HL-60 (cell line): ENCODE measurements around the gene USP10.

Experiments
- DNase-seq, 2 experiments: peaks; one replicate each; pipeline ENCODE4 v3.0.0-alpha.2; 2010 to 2020; ENCODE audit warnings: low read depth in 1 of 2, low spot score in 1 of 2
- H3K27ac ChIP-seq: fragments of 250-450 bp; sonication (Bioruptor Pico); replicated peaks from 2 replicates; pipeline ENCODE4 v1.5.1; 2020; ENCODE audit warnings: mild to moderate bottlenecking, moderate library complexity
- H3K27me3 ChIP-seq: fragments of 250-450 bp; sonication (Bioruptor Pico); 2 replicates; pipeline ENCODE4 v1.5.1; 2021; ENCODE audit warnings: mild to moderate bottlenecking, moderate library complexity; ENCODE audit not compliant: insufficient read depth, poor library complexity, severe bottlenecking
- H3K4me3 ChIP-seq: replicated peaks from 2 replicates; pipeline ENCODE4 v1.5.1; 2011; ENCODE audit warnings: mild to moderate bottlenecking, control low read depth, low read length; ENCODE audit not compliant: insufficient read depth
- GABPA ChIP-seq: IDR thresholded peaks from 2 replicates; pipeline ENCODE4 v1.6.1; 2012; ENCODE audit warnings: low read depth
- POLR2AphosphoS5 ChIP-seq: IDR thresholded peaks from 2 replicates; pipeline ENCODE4 v1.6.1; 2012; ENCODE audit warnings: low read depth
- SPI1 ChIP-seq: IDR thresholded peaks from 2 replicates; pipeline ENCODE4 v1.6.1; 2012; ENCODE audit warnings: low read depth, mild to moderate bottlenecking, borderline replicate concordance
- TF ChIP-seq, protein P1 (sequence below): IDR thresholded peaks from 2 replicates; pipeline ENCODE4 v1.6.1; 2012; ENCODE audit warnings: low read depth; ENCODE audit not compliant: insufficient replicate concordance
- TF ChIP-seq, protein P2 (sequence below): IDR thresholded peaks from one replicate; pipeline ENCODE4 v1.5.1; 2011; ENCODE audit warnings: low read length, control low read depth, inconsistent platforms; ENCODE audit not compliant: insufficient read depth

Gene USP10

DNA sequence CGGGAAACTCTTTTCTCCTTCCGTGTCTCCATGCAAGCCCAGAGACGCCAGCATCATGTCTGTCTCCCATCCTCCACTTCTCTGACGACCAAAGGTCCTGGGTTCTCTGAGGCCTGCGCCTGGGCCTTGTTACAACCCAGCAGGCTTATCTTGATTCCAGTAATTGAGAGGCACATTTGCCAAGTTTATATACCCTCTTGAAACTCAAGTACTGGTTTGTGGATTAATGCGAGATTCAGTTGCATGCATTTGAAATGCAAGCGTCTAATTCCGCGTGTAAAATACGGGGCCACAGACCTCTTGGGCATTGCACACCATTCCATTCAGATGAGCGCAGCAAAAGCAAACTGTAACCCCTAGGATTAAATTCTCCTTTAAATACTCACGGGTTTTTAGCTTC is 91.3 kb downstream of the USP10 start:
- Histone ChIP-seq H3K27me3 (no peaks in the 10 kb centered on the region), H3K27ac (no peak overlapping the region), H3K4me3 (no peak overlapping the region)
- DNase-seq, result no peak
- TF ChIP-seq, protein P1, sequence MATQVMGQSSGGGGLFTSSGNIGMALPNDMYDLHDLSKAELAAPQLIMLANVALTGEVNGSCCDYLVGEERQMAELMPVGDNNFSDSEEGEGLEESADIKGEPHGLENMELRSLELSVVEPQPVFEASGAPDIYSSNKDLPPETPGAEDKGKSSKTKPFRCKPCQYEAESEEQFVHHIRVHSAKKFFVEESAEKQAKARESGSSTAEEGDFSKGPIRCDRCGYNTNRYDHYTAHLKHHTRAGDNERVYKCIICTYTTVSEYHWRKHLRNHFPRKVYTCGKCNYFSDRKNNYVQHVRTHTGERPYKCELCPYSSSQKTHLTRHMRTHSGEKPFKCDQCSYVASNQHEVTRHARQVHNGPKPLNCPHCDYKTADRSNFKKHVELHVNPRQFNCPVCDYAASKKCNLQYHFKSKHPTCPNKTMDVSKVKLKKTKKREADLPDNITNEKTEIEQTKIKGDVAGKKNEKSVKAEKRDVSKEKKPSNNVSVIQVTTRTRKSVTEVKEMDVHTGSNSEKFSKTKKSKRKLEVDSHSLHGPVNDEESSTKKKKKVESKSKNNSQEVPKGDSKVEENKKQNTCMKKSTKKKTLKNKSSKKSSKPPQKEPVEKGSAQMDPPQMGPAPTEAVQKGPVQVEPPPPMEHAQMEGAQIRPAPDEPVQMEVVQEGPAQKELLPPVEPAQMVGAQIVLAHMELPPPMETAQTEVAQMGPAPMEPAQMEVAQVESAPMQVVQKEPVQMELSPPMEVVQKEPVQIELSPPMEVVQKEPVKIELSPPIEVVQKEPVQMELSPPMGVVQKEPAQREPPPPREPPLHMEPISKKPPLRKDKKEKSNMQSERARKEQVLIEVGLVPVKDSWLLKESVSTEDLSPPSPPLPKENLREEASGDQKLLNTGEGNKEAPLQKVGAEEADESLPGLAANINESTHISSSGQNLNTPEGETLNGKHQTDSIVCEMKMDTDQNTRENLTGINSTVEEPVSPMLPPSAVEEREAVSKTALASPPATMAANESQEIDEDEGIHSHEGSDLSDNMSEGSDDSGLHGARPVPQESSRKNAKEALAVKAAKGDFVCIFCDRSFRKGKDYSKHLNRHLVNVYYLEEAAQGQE, result no peak
- TF ChIP-seq SPI1 (no peak), GABPA (no peak), POLR2AphosphoS5 (no peak)
- TF ChIP-seq, protein P2, sequence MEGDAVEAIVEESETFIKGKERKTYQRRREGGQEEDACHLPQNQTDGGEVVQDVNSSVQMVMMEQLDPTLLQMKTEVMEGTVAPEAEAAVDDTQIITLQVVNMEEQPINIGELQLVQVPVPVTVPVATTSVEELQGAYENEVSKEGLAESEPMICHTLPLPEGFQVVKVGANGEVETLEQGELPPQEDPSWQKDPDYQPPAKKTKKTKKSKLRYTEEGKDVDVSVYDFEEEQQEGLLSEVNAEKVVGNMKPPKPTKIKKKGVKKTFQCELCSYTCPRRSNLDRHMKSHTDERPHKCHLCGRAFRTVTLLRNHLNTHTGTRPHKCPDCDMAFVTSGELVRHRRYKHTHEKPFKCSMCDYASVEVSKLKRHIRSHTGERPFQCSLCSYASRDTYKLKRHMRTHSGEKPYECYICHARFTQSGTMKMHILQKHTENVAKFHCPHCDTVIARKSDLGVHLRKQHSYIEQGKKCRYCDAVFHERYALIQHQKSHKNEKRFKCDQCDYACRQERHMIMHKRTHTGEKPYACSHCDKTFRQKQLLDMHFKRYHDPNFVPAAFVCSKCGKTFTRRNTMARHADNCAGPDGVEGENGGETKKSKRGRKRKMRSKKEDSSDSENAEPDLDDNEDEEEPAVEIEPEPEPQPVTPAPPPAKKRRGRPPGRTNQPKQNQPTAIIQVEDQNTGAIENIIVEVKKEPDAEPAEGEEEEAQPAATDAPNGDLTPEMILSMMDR, result no peak

DNA sequence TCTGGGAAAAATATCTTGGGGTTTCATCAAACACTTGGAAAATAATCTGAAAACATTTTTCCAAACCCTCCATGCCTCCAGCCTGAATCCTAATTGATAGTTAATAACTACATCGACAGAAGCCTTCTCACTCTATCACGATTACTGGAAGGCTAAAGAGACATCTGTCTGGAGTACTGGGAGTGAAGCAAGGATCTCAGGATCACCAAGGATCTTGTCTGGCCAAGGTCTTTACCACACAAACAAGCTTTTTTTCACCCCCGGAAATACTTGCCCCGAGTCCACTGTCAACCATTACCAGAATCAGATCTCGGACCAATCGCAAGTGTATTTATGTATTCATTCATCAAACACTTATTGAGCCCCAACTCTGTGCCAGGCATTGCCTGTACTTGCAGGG is 91.7 kb downstream of the USP10 start:
- H3K27ac ChIP-seq, result no peak overlapping the region
- DNase-seq, result no peak
- TF ChIP-seq, protein P2, result no peak
- TF ChIP-seq, protein P1, result no peak
- no peak for TF ChIP-seq GABPA
- no peak for TF ChIP-seq SPI1
- no peak for TF ChIP-seq POLR2AphosphoS5
- H3K27me3 ChIP-seq, result no peaks in the 10 kb centered on the region
- no peak overlapping the region for H3K4me3 ChIP-seq

DNA sequence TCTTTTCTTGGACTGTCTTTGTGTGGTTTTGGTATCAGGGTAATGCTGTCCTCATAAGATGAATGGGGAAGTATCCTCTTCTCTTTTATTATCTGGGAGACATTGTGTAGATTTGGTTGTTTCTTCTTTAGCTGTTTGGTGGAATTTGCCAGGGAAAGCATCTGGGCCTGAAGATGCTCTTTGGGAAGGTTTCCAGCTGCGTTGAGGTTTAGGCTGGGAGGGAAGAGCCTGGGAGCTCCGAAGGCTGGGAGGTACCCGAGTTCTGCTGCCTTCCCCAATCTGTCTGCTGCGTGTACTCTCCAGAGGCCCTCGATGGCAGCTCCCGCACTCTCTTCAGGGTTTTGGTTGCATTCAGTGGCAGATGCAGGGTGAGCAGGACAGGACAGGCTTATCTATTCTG is 94.4 kb downstream of the USP10 start:
- no peaks in the 10 kb centered on the region for H3K27me3 ChIP-seq
- no peak overlapping the region for H3K4me3 ChIP-seq
- no peak overlapping the region for H3K27ac ChIP-seq
- TF ChIP-seq GABPA, result no peak
- no peak for TF ChIP-seq SPI1
- TF ChIP-seq, protein P1, result no peak
- no peak for TF ChIP-seq POLR2AphosphoS5
- TF ChIP-seq, protein P2, result no peak
- DNase-seq, result no peak
